GM12875 (cell line): Measurements from ENCODE around the gene MYO5A.
"Not testable (repeated sequence)": the region's sequence is repeated elsewhere in the genome, so short reads cannot be mapped to it uniquely, and the experiment has no call there.

Source experiments
- H3K4me3 ChIP-seq: one replicate; pipeline ENCODE4 v1.5.1; 2011; ENCODE audit warnings: low read depth, low read length, control low read depth
- TF ChIP-seq, protein P1 (sequence below): IDR thresholded peaks from 2 replicates; pipeline ENCODE4 v1.5.1; 2011; ENCODE audit warnings: low read depth, mild to moderate bottlenecking, control low read depth, inconsistent platforms, low read length, moderate library complexity, borderline replicate concordance; ENCODE audit not compliant: insufficient read depth

The MYO5A gene

DNA sequence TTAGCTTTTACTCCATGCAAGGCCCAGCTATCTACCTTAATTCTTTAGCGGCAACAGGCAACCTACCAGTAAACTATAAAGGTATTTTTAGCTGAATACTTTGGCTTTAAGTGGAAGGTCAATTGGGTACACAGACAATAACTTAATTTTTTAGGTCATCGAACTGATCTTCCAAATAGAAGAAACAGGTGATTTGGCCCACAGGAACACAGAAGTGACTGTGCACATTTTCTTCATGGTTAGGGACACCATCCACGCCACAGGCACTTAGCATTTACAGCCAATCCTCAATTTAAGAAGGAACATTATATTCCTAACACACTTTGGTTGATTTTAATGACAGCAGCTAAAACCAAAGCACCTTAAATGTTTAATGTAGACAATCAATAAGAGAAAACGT lies 38.2 kb upstream of the MYO5A start:
- H3K4me3 ChIP-seq: peak overlapping the region; percentile 8

DNA sequence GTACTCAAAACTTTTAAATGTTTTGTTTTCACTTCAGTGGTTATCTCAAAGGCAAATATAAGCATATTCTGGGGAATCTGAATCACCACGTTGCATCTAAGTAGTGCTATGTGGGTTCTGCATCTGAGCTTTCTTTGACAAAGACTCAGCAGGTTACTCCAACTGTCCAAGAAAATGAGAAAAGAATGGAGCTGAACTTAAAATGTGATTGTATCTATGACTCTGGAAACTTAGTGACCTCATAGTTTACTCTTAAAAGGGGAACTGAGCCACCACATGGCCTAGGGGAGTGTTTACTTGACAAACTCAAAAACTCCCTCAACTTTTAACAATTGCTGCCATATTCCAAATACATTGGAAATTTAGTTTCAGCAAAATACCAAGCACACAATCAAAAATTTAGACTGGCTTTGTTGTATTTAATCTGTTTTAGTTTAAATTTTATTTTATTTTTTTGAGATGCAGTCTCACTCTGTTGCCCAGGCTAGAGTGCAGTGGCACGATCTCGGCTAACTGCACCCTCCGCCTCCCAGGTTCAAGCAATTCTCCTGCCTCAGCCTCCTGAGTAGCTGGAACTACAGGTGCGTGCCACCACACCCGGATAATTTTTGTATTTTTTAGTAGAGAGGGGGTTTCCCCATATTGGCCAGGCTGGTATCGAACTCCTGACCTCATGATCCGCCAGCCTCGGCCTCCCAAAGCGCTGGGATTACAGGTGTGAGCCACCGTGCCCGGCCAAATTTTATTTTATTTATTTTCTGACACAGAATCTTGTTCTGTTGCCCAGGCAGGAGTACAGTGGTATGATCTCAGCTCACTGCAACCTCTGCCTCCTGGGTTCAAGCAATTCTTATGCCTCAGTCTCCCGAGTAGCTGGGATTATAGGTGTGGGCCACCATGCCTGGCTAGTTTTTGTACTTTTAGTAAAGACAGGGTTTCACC lies 37.0 kb upstream of the MYO5A start:
- not testable (repeated sequence) for H3K4me3 ChIP-seq

More for the DNA sequence above, 38.2 kb upstream of the MYO5A start:
- TF ChIP-seq, protein P1, sequence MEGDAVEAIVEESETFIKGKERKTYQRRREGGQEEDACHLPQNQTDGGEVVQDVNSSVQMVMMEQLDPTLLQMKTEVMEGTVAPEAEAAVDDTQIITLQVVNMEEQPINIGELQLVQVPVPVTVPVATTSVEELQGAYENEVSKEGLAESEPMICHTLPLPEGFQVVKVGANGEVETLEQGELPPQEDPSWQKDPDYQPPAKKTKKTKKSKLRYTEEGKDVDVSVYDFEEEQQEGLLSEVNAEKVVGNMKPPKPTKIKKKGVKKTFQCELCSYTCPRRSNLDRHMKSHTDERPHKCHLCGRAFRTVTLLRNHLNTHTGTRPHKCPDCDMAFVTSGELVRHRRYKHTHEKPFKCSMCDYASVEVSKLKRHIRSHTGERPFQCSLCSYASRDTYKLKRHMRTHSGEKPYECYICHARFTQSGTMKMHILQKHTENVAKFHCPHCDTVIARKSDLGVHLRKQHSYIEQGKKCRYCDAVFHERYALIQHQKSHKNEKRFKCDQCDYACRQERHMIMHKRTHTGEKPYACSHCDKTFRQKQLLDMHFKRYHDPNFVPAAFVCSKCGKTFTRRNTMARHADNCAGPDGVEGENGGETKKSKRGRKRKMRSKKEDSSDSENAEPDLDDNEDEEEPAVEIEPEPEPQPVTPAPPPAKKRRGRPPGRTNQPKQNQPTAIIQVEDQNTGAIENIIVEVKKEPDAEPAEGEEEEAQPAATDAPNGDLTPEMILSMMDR: no peak

DNA sequence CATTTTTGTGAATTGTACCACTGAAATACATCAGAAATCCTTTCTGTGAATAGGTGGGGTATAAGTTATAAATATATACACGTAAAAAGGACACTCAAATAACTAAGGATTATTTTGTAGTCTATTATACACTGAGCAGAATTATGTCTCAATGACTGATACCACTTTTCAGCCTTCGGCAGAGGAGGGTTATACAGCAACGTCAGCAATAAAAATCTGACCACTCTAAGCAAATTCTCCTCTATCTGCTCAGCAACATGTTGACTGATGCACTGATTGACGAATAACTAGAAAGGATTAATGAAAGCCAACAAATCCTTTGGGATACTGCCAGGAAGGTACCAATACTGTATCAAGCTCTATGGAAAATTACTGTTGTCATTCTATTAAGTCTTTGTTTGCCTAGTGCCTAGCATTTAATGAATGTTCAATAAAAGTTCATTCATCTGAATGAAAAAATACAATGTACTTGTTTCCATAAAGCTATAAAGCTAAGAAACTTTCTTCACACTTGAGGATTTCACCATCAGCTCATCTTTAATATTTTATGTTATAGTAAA lies 34.9 kb upstream of the MYO5A start:
- no peak overlapping the region for H3K4me3 ChIP-seq
- TF ChIP-seq, protein P1: no peak

DNA sequence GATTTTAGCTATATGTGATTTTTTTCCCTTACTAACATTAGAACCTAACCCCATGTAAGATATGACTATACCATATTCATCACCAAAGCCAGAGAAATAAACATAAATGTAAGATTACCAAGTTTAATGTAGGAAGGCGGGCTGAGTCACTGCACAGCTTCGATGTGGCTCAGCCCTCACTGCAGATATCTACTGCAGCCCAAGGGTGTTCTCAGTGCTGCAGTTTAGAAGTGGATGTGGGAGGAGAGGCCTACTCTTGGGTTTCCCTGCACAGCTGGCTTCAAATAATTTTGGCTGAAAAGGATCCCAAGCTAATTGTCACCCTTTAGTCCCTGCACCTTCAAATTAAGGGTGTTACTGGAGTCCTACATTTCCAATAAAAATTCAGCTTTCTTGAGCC lies 30.9 kb upstream of the MYO5A start:
- TF ChIP-seq, protein P1: no peak
- no peak overlapping the region for H3K4me3 ChIP-seq

DNA sequence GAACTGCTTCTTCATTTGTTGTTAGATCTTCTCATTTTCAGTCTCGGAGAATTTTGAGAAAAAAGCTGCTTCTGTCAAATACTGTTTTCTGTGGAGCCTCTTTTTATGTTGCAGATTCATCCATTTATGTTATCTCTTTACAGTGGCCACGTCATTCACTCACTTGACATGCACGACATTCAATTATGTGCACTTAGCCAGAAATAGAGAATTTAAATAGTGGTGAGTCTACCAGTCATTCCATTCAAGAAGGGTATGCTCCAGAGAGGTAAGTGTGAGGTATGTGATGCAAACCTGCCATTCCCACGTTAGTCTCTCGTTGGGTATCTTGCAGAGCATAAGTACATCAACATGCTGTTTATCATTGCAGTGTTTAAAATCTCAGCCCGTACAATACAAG lies 30.3 kb upstream of the MYO5A start:
- H3K4me3 ChIP-seq: no peak overlapping the region
- TF ChIP-seq, protein P1: no peak

DNA sequence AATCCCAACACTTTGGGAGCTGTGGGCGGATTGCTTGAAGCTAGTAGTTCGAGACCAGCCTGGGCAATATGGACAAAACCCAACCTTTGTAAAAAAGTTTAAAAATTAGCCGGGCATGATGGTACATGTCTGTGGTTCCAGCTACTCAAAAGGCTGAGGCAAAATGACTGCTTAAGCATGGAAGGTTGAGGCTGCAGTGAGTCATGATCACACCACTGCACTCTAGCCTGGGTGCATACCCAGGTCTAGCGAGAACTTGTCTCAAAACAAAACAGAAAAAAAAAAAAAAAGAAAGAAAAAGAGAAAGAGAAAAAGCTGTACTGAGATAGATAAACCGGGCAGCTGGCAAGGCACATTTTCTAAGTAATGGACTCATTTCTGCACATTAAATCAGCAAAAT lies 29.5 kb upstream of the MYO5A start:
- TF ChIP-seq, protein P1: no peak
- H3K4me3 ChIP-seq: no peak overlapping the region

DNA sequence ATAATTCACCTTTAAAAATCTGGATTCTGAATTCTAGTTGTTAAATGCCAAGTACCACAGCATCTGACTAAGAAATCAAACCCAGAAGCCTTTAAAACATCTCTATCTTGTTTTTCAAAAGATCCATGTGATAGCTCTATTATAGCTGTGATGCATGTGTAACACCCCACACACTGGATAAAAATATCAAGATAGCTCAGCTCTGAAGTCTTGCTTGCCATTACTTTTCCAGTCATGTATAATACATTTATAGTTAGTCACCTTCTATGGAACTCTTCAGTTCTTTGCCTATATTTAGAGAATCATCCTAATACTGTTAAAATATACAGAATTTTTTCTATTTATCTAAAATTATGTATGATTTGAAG lies 28.6 kb upstream of the MYO5A start:
- no peak overlapping the region for H3K4me3 ChIP-seq
- TF ChIP-seq, protein P1: no peak
